Nephron (organoid): ENCODE results near the gene PDE3A.

Experiments
- H3K27ac Mint-ChIP-seq, 3 experiments: 2 replicates each; pipeline ENCODE4 v1.8.0; 2020; ENCODE audit warnings: mixed read lengths in 3 of 3, mild to moderate bottlenecking in 2 of 3, moderate library complexity in 1 of 3
- H3K27me3 Mint-ChIP-seq: 2 replicates; pipeline ENCODE4 v1.8.0; 2021; ENCODE audit warnings: low read depth, mild to moderate bottlenecking, moderate library complexity, mixed read lengths
- H3K36me3 Mint-ChIP-seq: 2 replicates; pipeline ENCODE4 v1.8.0; 2020; ENCODE audit warnings: low read depth, mixed read lengths
- H3K4me1 Mint-ChIP-seq: 2 replicates; pipeline ENCODE4 v1.8.0; 2020; ENCODE audit warnings: mixed read lengths
- H3K4me3 Mint-ChIP-seq, 3 experiments: 2 replicates each; pipeline ENCODE4 v1.8.0; 2020; ENCODE audit warnings: mild to moderate bottlenecking in 3 of 3, mixed read lengths in 3 of 3, moderate library complexity in 2 of 3
- H3K9me3 Mint-ChIP-seq: 2 replicates; pipeline ENCODE4 v1.8.0; 2020; ENCODE audit warnings: mixed read lengths
- CTCF ChIP-seq, 3 experiments: fragments of 200-600 bp; sonication (generic); IDR thresholded peaks; one replicate each; pipeline ENCODE4 v1.5.0; 2021; ENCODE audit warnings: antibody characterized with exemption in 3 of 3; ENCODE audit not compliant: unreplicated experiment in 3 of 3

Gene PDE3A

GRCh38 chr12:20474016-20474415 lies 105.7 kb downstream of the PDE3A start:
- TF ChIP-seq CTCF (IDR thresholded peaks at IDR 0.05; ENCODE audit: unreplicated experiment in 3 of 3), result no peak
- H3K27me3 Mint-ChIP-seq, result no peaks in the 10 kb centered on the region

GRCh38 chr12:20474443-20474842 lies 106.1 kb downstream of the PDE3A start:
- Mint-ChIP-seq H3K9me3 (no peaks in the 10 kb centered on the region), H3K27me3 (no peaks in the 10 kb centered on the region), H3K4me3 (no peak overlapping the region), H3K4me1 (peaks cover 36% of the 10 kb centered on the region), H3K36me3 (peaks cover 10% of the 10 kb centered on the region), H3K27ac (no peak overlapping the region)
- no peak for TF ChIP-seq CTCF (IDR thresholded peaks at IDR 0.05; ENCODE audit: unreplicated experiment in 3 of 3)

More at GRCh38 chr12:20474016-20474415, 105.7 kb downstream of the PDE3A start:
- Mint-ChIP-seq H3K4me1 (peaks cover 40% of the 10 kb centered on the region), H3K27ac (no peak overlapping the region), H3K36me3 (peaks cover 10% of the 10 kb centered on the region), H3K9me3 (no peaks in the 10 kb centered on the region), H3K4me3 (no peak overlapping the region)

GRCh38 chr12:20475542-20475941 lies 107.2 kb downstream of the PDE3A start:
- Mint-ChIP-seq H3K9me3 (no peaks in the 10 kb centered on the region), H3K4me3 (no peak overlapping the region), H3K4me1 (peaks cover 26% of the 10 kb centered on the region), H3K36me3 (peaks cover 10% of the 10 kb centered on the region), H3K27ac (peak overlapping the region in 1 of 3 experiments; percentile 20), H3K27me3 (no peaks in the 10 kb centered on the region)
- no peak for TF ChIP-seq CTCF (IDR thresholded peaks at IDR 0.05; ENCODE audit: unreplicated experiment in 3 of 3)

- Mint-ChIP-seq H3K9me3 (no peaks in the 10 kb centered on the region), H3K27me3 (no peaks in the 10 kb centered on the region), H3K4me1 (peaks cover 17% of the 10 kb centered on the region), H3K36me3 (peaks cover 10% of the 10 kb centered on the region), H3K4me3 (no peak overlapping the region), H3K27ac (no peak overlapping the region)
- no peak for TF ChIP-seq CTCF (IDR thresholded peaks at IDR 0.05; ENCODE audit: unreplicated experiment in 3 of 3)
These were observed 108.2 kb downstream of the PDE3A start for GRCh38 chr12:20476551-20476950.

GRCh38 chr12:20477255-20477654 lies 108.9 kb downstream of the PDE3A start:
- Mint-ChIP-seq H3K36me3 (peaks cover 10% of the 10 kb centered on the region), H3K9me3 (no peaks in the 10 kb centered on the region), H3K27ac (peak overlapping the region; percentile 20 to 92 (median 54)), H3K4me1 (peaks cover 14% of the 10 kb centered on the region), H3K27me3 (no peaks in the 10 kb centered on the region), H3K4me3 (no peak overlapping the region)
- TF ChIP-seq CTCF (IDR thresholded peaks at IDR 0.05; ENCODE audit: unreplicated experiment in 3 of 3), result no peak

GRCh38 chr12:20477672-20478071 lies 109.3 kb downstream of the PDE3A start:
- Mint-ChIP-seq H3K27ac (peak overlapping the region; percentile 20 to 92 (median 54)), H3K4me3 (no peak overlapping the region), H3K9me3 (no peaks in the 10 kb centered on the region), H3K4me1 (peaks cover 12% of the 10 kb centered on the region), H3K36me3 (peaks cover 10% of the 10 kb centered on the region), H3K27me3 (no peaks in the 10 kb centered on the region)
- no peak for TF ChIP-seq CTCF (IDR thresholded peaks at IDR 0.05; ENCODE audit: unreplicated experiment in 3 of 3)
